Urinary bladder (tissue), 4 donors: ENCODE measurements around the gene PCDHGA1. TPM values are rescaled to one million over a fixed set of nuclear protein-coding genes. Genes with fewer than 3 reads are reported as not detected.
"Not testable (repeated sequence)": the region's sequence is repeated elsewhere in the genome, so short reads cannot be mapped to it uniquely, and the experiment has no call there.

Experiments
- DNase-seq: peaks from one replicate; pipeline ENCODE4 v3.0.0-alpha.2; 2015; ENCODE audit errors: extremely low spot score
- H3K27ac ChIP-seq: one replicate; pipeline ENCODE4 v1.5.1; 2013; ENCODE audit warnings: low read depth, mild to moderate bottlenecking, moderate library complexity
- H3K36me3 ChIP-seq: one replicate; pipeline ENCODE4 v1.6.1; 2013; ENCODE audit warnings: mild to moderate bottlenecking, moderate library complexity; ENCODE audit not compliant: insufficient read depth
- H3K4me1 ChIP-seq: one replicate; pipeline ENCODE4 v1.6.1; 2013; ENCODE audit warnings: mild to moderate bottlenecking, moderate library complexity; ENCODE audit not compliant: insufficient read depth
- H3K4me3 ChIP-seq: one replicate; pipeline ENCODE4 v1.5.1; 2013; ENCODE audit warnings: low read depth, low read length
- whole genome bisulfite sequencing: extraction: QIAGEN DNeasy Blood & Tissue Kit; methylation state at CpG from one replicate; pipeline ENCODE4 v1.1.7; 2013; 5-methylcytosine and 5-hydroxymethylcytosine counted together
- polyA plus RNA-seq: library from polyadenylated mRNA; stranded (reverse); fragments of 200-250 nt; gene quantifications from one replicate; pipeline ENCODE4 v1.2.3, GENCODE V29; 2013
- total RNA-seq: library from RNA; depleted of rRNA; stranded (reverse); fragments of >200 nt; gene quantifications from one replicate; pipeline ENCODE4 v1.2.3, GENCODE V29; 2014
- donor health status: healthy with polysubstance abuse.
- donor health status: healthy.

PCDHGA1 gene
- total and polyA plus RNA-seq, 2 donors, result 1.2 TPM

GRCh38 chr5:141359790-141360426 lies 29.6 kb downstream of the PCDHGA1 start, which contains the start of gene PCDHGB2:
Gene PCDHGB2 (plus strand): TSS chr5:141359994. CDS start chr5:141360136, 142 bp downstream.
- H3K27ac ChIP-seq, result no peak within 1 kb of the TSS
- WGBS, result 19% methylated on average over 24 of the region's 24 CpGs
- no peaks in the 10 kb centered on the region for H3K36me3 ChIP-seq
- H3K4me3 ChIP-seq, result peak within 1 kb of the TSS; percentile 1
- no peaks in the 10 kb centered on the region for H3K4me1 ChIP-seq
- no peak for DNase-seq

GRCh38 chr5:141360685-141361084 lies 30.4 kb downstream of the PCDHGA1 start:
- Histone ChIP-seq H3K4me3 (no peak overlapping the region), H3K4me1 (no peaks in the 10 kb centered on the region), H3K36me3 (no peaks in the 10 kb centered on the region), H3K27ac (no peak overlapping the region)
- DNase-seq, result no peak
- 32% methylated on average over 15 of the region's 15 CpGs for WGBS

- no peaks in the 10 kb centered on the region for H3K36me3 ChIP-seq
- no peak overlapping the region for H3K4me3 ChIP-seq
- DNase-seq, result no peak
- H3K4me1 ChIP-seq, result no peaks in the 10 kb centered on the region
- H3K27ac ChIP-seq, result no peak overlapping the region
Observed at GRCh38 chr5:141362719-141363118, 32.4 kb downstream of the PCDHGA1 start.

- no peaks in the 10 kb centered on the region for H3K36me3 ChIP-seq
- WGBS, result 15% methylated on average over 34 of the region's 34 CpGs
- H3K27ac ChIP-seq, result no peak within 1 kb of the TSS
- DNase-seq, result no peak
- H3K4me3 ChIP-seq, result peak within 1 kb of the TSS; percentile 2
- no peaks in the 10 kb centered on the region for H3K4me1 ChIP-seq
Observed at GRCh38 chr5:141363952-141364660, 33.8 kb downstream of the PCDHGA1 start, which contains the start of gene PCDHGA5. Gene PCDHGA5 (plus strand): TSS chr5:141364162. CDS start chr5:141364331, 169 bp downstream.

- no peaks in the 10 kb centered on the region for H3K36me3 ChIP-seq
- WGBS, result 35% methylated on average over 46 of the region's 46 CpGs
- no peak for DNase-seq
- no peaks in the 10 kb centered on the region for H3K4me1 ChIP-seq
- no peak overlapping the region for H3K4me3 ChIP-seq
- H3K27ac ChIP-seq, result no peak overlapping the region
Observed at GRCh38 chr5:141366016-141366896, 35.9 kb downstream of the PCDHGA1 start.

- H3K27ac ChIP-seq, result no peak within 1 kb of the TSS
- no peaks in the 10 kb centered on the region for H3K4me1 ChIP-seq
- no peak within 1 kb of the TSS for H3K4me3 ChIP-seq
- WGBS, result 17% methylated on average over 32 of the region's 32 CpGs
- no peaks in the 10 kb centered on the region for H3K36me3 ChIP-seq
- DNase-seq, result no peak
Observed at GRCh38 chr5:141369994-141370848, 39.9 kb downstream of the PCDHGA1 start, which contains the start of gene PCDHGB3. Gene PCDHGB3 (plus strand): TSS chr5:141370242. CDS start chr5:141370395, 153 bp downstream.

GRCh38 chr5:141371572-141372475 lies 41.5 kb downstream of the PCDHGA1 start:
- H3K36me3 ChIP-seq, result no peaks in the 10 kb centered on the region
- H3K4me1 ChIP-seq, result no peaks in the 10 kb centered on the region
- H3K27ac ChIP-seq, result no peak overlapping the region
- no peak overlapping the region for H3K4me3 ChIP-seq
- no peak for DNase-seq
- WGBS, result 32% methylated on average over 69 of the region's 69 CpGs

GRCh38 chr5:141373673-141374317 lies 43.5 kb downstream of the PCDHGA1 start, which contains the start of gene PCDHGA6:
Gene PCDHGA6 (plus strand): TSS chr5:141373891. CDS start chr5:141374084, 193 bp downstream.
- Histone ChIP-seq H3K36me3 (peaks cover 1% of the 10 kb centered on the region), H3K4me1 (no peaks in the 10 kb centered on the region), H3K27ac (no peak within 1 kb of the TSS), H3K4me3 (no peak within 1 kb of the TSS)
- no peak for DNase-seq
- 11% methylated on average over 27 of the region's 27 CpGs for WGBS

GRCh38 chr5:141374627-141375026 lies 44.3 kb downstream of the PCDHGA1 start:
- H3K4me1 ChIP-seq, result no peaks in the 10 kb centered on the region
- 59% methylated on average over 14 of the region's 14 CpGs for WGBS
- no peak for DNase-seq
- no peak overlapping the region for H3K4me3 ChIP-seq
- H3K36me3 ChIP-seq, result peaks cover 1% of the 10 kb centered on the region
- no peak overlapping the region for H3K27ac ChIP-seq

GRCh38 chr5:141375444-141376155 lies 45.3 kb downstream of the PCDHGA1 start:
- DNase-seq, H3K36me3 ChIP-seq, H3K27ac ChIP-seq, H3K4me1 ChIP-seq, H3K4me3 ChIP-seq: not testable (repeated sequence)
- WGBS, result 49% methylated on average over 43 of the region's 48 CpGs
